Urinary bladder (tissue), 4 donors: ENCODE results near the gene SMG6. TPM values are rescaled to one million over a fixed set of nuclear protein-coding genes. Genes with fewer than 3 reads are reported as not detected.

Experiments
- DNase-seq: peaks from one replicate; pipeline ENCODE4 v3.0.0-alpha.2; 2015; ENCODE audit errors: extremely low spot score
- H3K27ac ChIP-seq: one replicate; pipeline ENCODE4 v1.5.1; 2013; ENCODE audit warnings: low read depth, mild to moderate bottlenecking, moderate library complexity
- H3K36me3 ChIP-seq: one replicate; pipeline ENCODE4 v1.6.1; 2013; ENCODE audit warnings: mild to moderate bottlenecking, moderate library complexity; ENCODE audit not compliant: insufficient read depth
- H3K4me1 ChIP-seq: one replicate; pipeline ENCODE4 v1.6.1; 2013; ENCODE audit warnings: mild to moderate bottlenecking, moderate library complexity; ENCODE audit not compliant: insufficient read depth
- H3K4me3 ChIP-seq: one replicate; pipeline ENCODE4 v1.5.1; 2013; ENCODE audit warnings: low read depth, low read length
- WGBS: extraction: QIAGEN DNeasy Blood & Tissue Kit; methylation state at CpG from one replicate; pipeline ENCODE4 v1.1.7; 2013; 5-methylcytosine and 5-hydroxymethylcytosine counted together
- polyA plus RNA-seq: library from polyadenylated mRNA; stranded (reverse); fragments of 200-250 nt; gene quantifications from one replicate; pipeline ENCODE4 v1.2.3, GENCODE V29; 2013
- total RNA-seq: library from RNA; depleted of rRNA; stranded (reverse); fragments of >200 nt; gene quantifications from one replicate; pipeline ENCODE4 v1.2.3, GENCODE V29; 2014
- donor health status: healthy with polysubstance abuse.
- donor health status: healthy.

The SMG6 gene
- total and polyA plus RNA-seq, 2 donors: 29.3 to 37.5 TPM

DNA sequence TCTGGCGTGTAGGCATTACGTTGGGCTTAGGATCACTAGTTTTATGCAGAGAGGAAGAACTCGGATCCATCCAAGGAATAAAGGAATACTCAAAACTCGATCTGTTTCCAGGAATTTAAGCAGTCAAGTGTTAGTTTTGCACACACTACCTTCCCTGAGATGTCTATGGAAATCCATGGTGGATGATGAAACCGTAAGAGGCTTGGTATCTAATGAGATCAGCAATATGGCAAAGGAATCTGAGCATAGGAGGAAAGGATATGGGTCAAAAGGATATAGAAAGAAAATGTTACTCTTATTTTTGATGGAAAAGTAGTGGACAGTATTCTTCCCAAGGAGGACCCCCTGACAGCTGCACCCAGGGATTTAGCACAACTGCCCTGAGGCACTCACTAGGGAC, 59.6 kb downstream of the SMG6 start:
- Histone ChIP-seq H3K4me1 (no peaks in the 10 kb centered on the region), H3K27ac (peak overlapping the region; percentile 78), H3K4me3 (no peak overlapping the region), H3K36me3 (no peaks in the 10 kb centered on the region)
- 87% methylated on average over 5 of the region's 5 CpGs for WGBS
- DNase-seq: no peak

DNA sequence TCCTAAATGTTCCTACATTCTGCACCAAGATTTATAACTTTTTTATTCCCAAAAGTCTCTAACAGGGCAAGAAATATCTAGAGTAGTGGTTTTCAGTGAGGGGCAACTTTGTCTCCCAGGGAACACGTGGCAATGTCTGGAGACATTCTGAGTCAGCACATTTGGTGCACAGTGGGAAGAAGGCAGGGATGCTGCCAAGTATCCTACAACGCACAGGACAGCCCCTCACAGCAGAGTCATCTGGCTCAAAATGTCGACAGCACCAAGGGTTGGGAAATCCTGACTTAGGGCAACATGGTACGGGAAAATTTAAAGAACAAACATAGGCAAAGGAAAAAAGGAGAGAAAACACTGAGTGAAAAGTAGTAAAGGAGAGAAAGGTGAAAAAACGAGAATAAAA, 61.8 kb downstream of the SMG6 start:
- Histone ChIP-seq H3K4me1 (no peaks in the 10 kb centered on the region), H3K4me3 (no peak overlapping the region), H3K36me3 (no peaks in the 10 kb centered on the region), H3K27ac (no peak overlapping the region)
- 59% methylated on average over 5 of the region's 5 CpGs for WGBS
- DNase-seq: no peak

DNA sequence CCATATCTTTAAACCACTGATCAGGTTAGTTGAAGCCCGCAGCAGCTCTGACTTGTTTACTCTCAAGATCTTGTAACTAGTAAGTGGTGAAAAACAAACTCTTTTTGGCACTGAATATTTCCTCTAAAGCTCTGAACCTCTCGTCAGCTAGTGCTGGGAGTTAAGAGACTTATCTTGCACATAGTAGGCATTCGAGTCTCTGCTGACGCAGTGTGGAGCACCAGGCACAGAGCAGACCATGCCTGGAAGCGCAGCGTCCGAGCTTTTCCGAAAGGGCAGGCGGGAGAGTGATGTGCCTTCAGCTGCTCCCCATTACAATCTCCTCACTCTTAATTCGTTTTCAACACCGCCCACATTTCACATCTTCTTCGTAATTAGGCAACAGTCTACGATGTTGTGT, 63.0 kb downstream of the SMG6 start:
- whole genome bisulfite sequencing: 82% methylated on average over 13 of the region's 13 CpGs
- Histone ChIP-seq H3K36me3 (no peaks in the 10 kb centered on the region), H3K4me3 (no peak overlapping the region), H3K4me1 (no peaks in the 10 kb centered on the region), H3K27ac (peak overlapping the region; percentile 66)
- no peak for DNase-seq

DNA sequence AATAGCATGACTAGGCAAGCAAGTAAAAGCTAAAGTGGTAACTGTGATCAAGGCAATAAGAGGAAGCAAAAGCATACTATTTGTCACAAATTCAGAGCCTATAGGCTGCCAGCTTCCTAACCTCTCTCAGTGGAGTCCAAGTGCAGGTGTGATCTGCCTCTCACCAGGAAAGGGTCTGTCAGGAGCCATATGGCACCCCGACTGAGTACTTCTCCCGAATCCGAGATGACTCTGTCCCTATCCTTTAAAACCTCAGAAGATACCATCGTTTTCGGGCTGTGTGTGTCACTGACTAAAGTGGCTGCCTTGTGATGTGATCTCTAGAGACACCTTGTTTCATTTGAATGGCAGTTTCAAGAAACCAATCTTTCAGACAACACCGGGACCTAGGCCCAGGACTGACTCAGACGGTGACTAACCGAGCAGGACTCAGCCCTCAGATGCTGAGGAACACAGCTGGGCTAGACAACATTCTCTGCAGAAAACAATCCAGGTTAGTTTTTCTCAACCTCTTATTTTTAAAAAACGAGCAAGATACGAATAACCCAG, 63.6 kb downstream of the SMG6 start:
- Histone ChIP-seq H3K4me3 (no peak overlapping the region), H3K36me3 (no peaks in the 10 kb centered on the region), H3K27ac (peak overlapping the region; percentile 75), H3K4me1 (no peaks in the 10 kb centered on the region)
- DNase-seq: no peak
- WGBS: 55% methylated on average over 10 of the region's 10 CpGs

DNA sequence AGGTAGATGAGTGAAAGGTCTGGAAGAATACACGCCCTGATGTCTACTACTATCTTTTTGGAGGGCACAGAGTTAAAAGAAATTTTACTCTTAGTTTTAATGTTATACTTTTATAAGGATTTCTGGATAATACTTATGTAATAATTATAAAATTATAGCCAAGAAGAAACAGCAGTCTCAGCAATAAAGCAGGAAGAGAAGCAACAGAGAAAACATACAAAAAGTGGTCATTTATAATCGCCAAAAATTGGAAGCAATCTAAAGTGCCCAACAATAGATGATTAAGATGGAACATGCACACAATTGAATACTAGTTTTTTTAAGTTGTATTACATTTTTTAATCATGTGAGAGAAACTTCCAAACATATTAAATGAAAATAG, 64.4 kb downstream of the SMG6 start:
- Histone ChIP-seq H3K36me3 (no peaks in the 10 kb centered on the region), H3K4me3 (no peak overlapping the region), H3K27ac (no peak overlapping the region), H3K4me1 (no peaks in the 10 kb centered on the region)
- WGBS: 71% methylated on average over 2 of the region's 2 CpGs
- no peak for DNase-seq

DNA sequence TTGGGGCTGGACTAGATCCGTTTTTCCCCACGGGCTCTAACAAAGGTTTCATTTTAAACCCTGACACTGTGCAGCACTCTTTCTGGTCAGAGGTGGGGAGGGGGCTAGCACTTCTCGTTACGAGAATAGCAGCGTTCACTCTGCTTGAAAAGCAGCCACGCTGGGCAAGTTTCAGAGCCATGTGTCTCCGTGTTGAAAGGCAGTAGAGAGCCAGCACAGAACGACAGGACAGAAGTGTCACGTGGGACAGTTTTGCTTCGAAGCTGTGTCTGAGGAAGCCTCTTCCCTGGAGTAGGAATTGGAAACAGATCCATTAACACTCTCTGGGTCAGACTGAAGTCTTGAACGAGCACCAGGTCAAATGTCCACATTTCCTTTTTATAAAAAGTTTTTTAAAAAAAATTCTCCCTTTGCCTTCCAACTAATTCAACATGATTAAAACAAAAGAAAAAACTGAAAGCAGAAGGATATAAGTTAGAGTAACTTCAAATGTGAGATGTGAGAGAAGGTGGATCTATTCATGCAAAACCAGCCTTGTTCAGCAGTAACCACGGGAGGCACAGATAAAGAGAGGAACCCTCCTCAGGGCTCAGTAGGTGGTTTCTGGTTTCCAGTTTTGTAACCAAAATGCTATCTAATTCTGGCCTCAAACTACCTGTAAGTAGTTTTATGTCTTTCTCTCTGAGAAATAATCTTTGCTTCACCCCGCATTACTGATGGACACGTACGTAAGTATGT, 65.0 kb downstream of the SMG6 start:
- Histone ChIP-seq H3K4me1 (no peaks in the 10 kb centered on the region), H3K36me3 (no peaks in the 10 kb centered on the region), H3K27ac (peak overlapping the region; percentile 63), H3K4me3 (no peak overlapping the region)
- WGBS: 33% methylated on average over 15 of the region's 15 CpGs
- no peak for DNase-seq

DNA sequence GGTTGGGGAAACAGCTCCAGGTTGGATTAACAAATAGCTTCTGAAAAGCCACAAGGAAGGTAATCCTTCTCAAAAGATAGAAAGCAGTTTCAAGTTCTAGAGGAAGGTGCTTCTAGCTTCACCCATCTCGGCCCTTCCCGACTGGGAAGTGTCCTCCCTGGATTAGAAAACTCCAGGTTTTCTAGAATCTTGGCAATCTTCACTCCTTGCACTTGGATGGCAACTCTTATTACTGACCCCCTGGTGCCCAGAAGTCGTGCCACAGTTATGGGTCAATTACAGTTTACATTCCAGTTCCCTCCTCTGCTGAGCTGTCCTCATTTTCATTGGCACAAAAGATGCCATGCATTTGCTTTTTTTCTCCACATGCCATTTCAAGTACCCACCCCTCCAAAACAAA, 65.6 kb downstream of the SMG6 start:
- Histone ChIP-seq H3K4me1 (no peaks in the 10 kb centered on the region), H3K4me3 (no peak overlapping the region), H3K36me3 (no peaks in the 10 kb centered on the region), H3K27ac (peak overlapping the region; percentile 64)
- WGBS: 29% methylated on average over 3 of the region's 3 CpGs
- DNase-seq: no peak

- Histone ChIP-seq H3K4me3 (no peak overlapping the region), H3K27ac (peak overlapping the region; percentile 64), H3K36me3 (no peaks in the 10 kb centered on the region), H3K4me1 (no peaks in the 10 kb centered on the region)
- WGBS: 31% methylated on average over 5 of the region's 5 CpGs
- DNase-seq: no peak
These were observed 66.1 kb downstream of the SMG6 start for GRCh38 chr17:2237521-2237921.

- Histone ChIP-seq H3K4me3 (no peak overlapping the region), H3K36me3 (no peaks in the 10 kb centered on the region), H3K27ac (no peak overlapping the region), H3K4me1 (no peaks in the 10 kb centered on the region)
- no peak for DNase-seq
- 68% methylated on average over 6 of the region's 6 CpGs for WGBS
These were observed 67.7 kb downstream of the SMG6 start for GRCh38 chr17:2235792-2236366.

GRCh38 chr17:2235265-2235664, 68.3 kb downstream of the SMG6 start:
- no peaks in the 10 kb centered on the region for H3K4me1 ChIP-seq
- no peaks in the 10 kb centered on the region for H3K36me3 ChIP-seq
- 83% methylated on average over 4 of the region's 4 CpGs for WGBS
- H3K27ac ChIP-seq: no peak overlapping the region
- H3K4me3 ChIP-seq: no peak overlapping the region
- DNase-seq: no peak

- no peak overlapping the region for H3K4me3 ChIP-seq
- WGBS: 62% methylated on average over 8 of the region's 8 CpGs
- peak overlapping the region; percentile 30 for H3K27ac ChIP-seq
- DNase-seq: no peak
- no peaks in the 10 kb centered on the region for H3K36me3 ChIP-seq
- H3K4me1 ChIP-seq: no peaks in the 10 kb centered on the region
These were observed 70.1 kb downstream of the SMG6 start for GRCh38 chr17:2233441-2233947.

DNA sequence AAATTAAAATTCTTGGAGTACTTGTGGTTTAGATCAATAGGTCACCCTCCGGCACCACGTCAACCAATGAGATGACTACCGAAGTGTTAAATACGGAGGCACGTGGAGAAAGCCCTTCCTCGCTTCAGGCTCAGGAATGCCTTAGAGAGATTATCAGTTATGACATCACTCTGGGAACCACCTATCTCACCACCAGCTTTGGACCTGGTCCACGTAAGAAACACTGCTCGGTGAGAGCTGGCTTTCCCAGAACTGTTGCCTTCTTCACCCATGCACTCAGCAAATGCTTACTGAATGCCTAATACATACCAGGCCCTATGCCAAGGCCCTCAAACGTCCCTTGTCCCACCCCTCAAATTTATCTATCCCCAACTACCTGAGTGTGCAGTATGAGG, 71.3 kb downstream of the SMG6 start:
- Histone ChIP-seq H3K4me1 (no peaks in the 10 kb centered on the region), H3K27ac (no peak overlapping the region), H3K36me3 (no peaks in the 10 kb centered on the region), H3K4me3 (no peak overlapping the region)
- no peak for DNase-seq
- WGBS: 46% methylated on average over 9 of the region's 9 CpGs

DNA sequence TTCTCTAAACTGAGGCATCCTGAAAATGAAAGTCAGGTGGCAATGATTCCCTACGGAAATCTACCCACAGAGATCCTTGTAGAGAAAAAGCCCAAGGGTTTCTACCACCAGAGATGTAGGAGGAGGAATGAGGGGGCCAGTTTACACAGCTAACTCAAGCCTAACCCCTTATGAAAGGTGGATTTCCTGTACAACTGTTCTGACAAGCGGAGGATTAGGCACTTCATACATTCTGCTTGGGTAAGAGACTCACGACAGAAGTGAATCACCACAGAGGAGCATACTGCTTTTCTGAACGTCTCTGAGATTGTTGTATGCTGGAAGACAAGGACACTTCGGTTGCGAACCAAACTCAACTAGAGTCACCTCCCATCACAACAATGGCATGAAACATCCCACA, 72.7 kb downstream of the SMG6 start:
- Histone ChIP-seq H3K4me1 (no peaks in the 10 kb centered on the region), H3K4me3 (no peak overlapping the region), H3K36me3 (peaks cover 2% of the 10 kb centered on the region), H3K27ac (no peak overlapping the region)
- WGBS: 50% methylated on average over 6 of the region's 6 CpGs
- DNase-seq: no peak

DNA sequence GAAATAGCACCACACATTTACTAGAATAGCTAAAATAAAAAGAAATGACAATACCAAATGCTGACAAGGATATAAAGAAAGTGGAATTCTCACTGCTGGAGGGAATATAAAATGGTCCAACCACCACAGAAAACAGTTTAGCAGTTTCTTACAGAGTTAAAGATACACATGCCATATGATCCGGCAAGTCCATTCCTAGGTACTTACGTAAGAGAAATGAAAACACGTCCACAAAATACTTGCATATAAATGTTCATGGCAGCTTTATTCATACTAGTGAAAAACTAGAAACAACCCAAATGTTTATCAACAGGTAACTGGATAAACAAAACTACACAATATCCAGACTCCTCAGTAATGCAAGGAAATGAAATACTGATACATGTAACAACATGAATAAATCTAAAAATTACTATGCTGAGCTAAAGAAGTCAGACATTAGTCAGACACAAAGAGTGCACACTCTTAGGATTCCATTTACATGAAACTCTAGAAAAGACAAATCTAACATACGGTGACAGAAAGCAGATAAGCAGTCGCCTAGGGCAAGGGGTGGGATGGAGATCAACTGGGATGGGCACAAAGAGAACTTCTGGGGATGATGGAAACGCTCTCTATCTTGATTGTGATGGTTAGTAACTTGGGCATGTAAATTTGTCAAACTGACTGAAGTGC, 76.4 kb downstream of the SMG6 start:
- no peak overlapping the region for H3K4me3 ChIP-seq
- no peak for DNase-seq
- no peaks in the 10 kb centered on the region for H3K4me1 ChIP-seq
- 60% methylated on average over 6 of the region's 6 CpGs for WGBS
- H3K27ac ChIP-seq: no peak overlapping the region
- peaks cover 2% of the 10 kb centered on the region for H3K36me3 ChIP-seq
